Measurements from ENCODE around the gene CTCFL.

Gene CTCFL

GRCh38 chr20:57450419-57450818, 74.5 kb downstream of the CTCFL start:
- in situ Hi-C loops (cut with MboI; ENCODE audit: low sequenced_read_pairs): no loop called here

GRCh38 chr20:57449398-57450354, 75.3 kb downstream of the CTCFL start:
- in situ Hi-C loops (cut with MboI; ENCODE audit: low sequenced_read_pairs): no loop called here

DNA sequence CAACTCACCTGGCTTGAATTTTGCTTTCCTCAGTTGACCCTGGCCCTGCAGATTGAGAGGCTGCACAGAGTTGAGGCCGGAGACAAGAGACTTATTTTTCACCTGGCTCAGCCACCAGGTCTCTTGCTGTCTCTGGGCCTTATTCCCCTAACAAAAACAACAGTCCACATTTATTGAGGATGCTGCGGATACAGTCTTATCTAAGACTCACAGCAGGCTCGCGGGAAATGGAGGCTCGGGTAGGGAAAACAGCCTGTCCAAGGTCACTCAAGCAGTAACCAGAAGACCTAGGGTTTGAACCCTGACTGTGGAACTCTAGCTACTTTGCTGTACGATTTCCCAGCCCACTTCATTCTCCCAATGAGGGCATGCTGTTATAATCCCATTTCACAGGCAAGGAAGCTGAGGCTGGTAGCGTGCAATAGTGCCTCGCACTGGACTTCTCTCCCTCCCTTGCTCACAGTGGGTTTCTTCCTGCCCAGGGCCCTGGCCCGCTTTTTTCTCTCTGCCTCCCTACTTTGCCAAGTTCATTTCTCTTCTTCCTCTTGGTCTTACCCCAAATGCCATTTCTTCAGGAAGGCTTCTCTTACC, 76.1 kb downstream of the CTCFL start:
- in situ Hi-C loops (cut with MboI; ENCODE audit: low sequenced_read_pairs): no loop called here

All from HL-60/S4 treated with phorbol 12-myristate 13-acetate at 8.2 ng/mL for 4 days and 3 days (cell line).